T-helper 22 cell (primary cell): ENCODE measurements around the gene CPLX3.

Source experiments
- DNase-seq: peaks from one replicate; pipeline ENCODE4 v3.0.0-alpha.2; 2020; ENCODE audit warnings: low read depth

CPLX3 gene

DNA sequence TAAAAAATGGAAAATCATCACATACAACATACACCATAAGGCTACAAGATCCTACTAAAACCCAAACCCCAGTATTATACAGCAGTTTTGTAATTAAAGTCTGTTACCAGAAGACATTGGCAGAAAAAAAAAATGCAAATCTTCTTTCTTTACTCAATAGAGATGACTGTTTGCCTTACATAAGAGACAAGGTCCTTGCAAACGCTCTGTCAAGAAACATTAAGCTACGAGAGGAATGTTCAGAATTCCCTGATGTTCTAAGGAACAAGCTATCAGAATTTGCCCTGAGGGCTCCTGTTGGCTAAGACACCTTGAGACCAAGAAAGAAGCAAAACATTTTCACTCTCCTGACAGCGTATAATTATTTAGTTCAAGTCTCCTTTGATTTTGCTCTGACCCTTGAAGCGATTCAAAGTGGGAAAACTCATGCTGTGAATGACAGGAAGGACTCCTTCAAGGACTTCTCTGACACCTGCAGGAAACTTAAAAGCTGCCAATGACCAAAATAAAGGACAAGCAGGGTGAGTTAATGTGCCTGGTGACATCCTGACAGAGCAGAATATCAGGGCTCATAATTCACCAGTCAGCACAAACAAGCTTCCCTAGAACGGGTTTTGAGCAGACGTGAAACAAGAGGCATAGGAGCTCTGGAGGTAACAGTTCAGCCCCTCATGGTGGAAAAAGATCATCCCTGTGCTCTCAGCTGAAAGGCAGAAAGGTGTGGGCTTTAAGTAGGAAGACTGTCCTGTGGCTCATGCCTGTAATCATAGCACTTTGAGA lies 44.2 kb downstream of the CPLX3 start:
- no peak for DNase-seq

DNA sequence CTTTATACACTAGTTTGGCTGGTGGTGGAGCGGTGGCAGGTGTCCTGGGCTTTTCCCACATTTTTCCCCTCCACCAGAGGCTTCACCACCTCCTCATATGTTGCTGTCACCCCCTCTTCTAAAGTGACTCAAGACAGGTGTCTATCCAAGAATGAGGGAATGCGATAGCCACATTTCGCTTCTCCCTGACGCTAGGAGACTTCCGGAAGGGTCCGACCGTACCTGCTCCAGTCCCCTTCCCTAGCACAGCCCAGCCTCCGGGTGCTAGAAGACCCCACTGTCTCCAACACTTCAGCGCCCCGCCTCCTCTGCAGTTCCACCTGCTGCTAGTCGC lies 46.2 kb downstream of the CPLX3 start:
- DNase-seq = no peak

DNA sequence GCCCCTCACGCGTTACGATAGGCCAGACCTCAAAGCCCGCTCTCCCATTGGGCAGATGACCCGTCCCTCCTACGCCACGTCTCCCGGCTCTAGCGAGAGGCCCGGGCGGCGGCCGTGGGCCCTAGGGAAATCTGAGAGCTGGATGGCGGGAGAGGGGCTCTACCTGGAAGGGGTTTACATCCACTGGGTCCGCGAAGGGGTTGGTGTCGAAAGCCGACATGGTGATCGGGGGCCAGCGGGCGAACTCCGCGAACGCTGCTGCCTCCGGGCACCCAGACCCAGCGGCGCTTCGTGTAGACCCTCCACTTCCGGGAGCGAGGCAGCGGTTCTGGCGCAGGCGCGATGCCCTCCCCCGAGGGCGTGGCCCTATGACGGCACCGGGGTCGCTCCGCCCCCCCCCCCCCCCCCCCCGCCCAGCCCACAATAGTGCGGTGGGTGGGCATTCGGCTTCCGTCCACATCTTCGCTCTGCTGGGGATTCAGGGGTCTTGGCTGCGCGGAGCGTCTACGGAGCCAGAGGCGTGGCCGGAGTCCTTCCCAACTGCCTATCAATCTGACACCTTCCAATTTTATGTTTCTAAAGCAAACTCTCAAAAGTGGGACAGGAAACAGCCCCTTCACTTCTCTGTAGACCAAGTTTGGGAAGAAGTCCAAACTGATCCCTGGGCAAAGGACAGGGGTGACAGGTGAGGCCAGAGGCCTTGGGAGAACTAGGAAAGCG lies 46.8 kb downstream of the CPLX3 start, which contains the start of gene SCAMP2:
SCAMP2 (minus strand) TSS at position 330 of the 720 bp plus-strand sequence; CDS start at position 220, 110 bp downstream.
- DNase-seq = peak; percentile 87

GRCh38 chr15:74873756-74874424 lies 47.5 kb downstream of the CPLX3 start:
- DNase-seq = no peak

DNA sequence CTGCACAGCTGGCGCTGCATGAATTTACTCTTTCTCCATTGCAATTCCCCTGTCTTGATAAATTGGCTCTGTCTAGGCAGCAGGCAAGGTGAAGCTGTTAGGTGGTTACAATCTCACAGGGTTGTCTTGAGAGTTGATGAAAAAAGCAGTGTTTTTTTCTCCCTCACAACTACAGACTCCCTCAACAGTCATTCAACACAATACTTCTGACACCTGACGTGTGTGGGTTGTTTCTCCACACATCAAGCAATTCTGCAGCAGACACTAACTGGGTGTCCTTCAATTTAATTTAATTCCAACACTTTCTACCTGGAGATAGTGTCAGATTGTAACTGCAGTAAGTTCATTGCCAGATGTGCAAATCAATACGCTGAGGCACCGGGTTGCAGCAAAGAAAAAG lies 51.8 kb downstream of the CPLX3 start:
- no peak for DNase-seq
